Kidney (tissue), 14 donors: Measurements from ENCODE around the gene COL6A5. TPM values are rescaled to one million over a fixed set of nuclear protein-coding genes. Genes with fewer than 3 reads are reported as not detected.
"Not testable (repeated sequence)": the region's sequence is repeated elsewhere in the genome, so short reads cannot be mapped to it uniquely, and the experiment has no call there.

Experiments used
- DNase-seq, 5 donors: peaks; one replicate each; pipeline ENCODE4 v3.0.0-alpha.2; 2013 to 2020
- FAIRE-seq: peaks from 2 replicates; lab custom pipeline; 2012; peaks lifted over from hg19 to GRCh38; lab: Jason Lieb, UNC
- H3K27ac ChIP-seq, 2 donors: one replicate each; pipeline ENCODE4 v1.7.0; 2013; ENCODE audit warnings: low read depth in 2 of 2, low read length in 2 of 2, inconsistent platforms in 1 of 2
- H3K27me3 ChIP-seq: one replicate; pipeline ENCODE4 v1.7.1; 2013; ENCODE audit warnings: low read length, inconsistent platforms; ENCODE audit not compliant: control insufficient read depth, insufficient read depth
- H3K36me3 ChIP-seq, 3 donors: one replicate each; pipeline versions ENCODE4 v1.7.0 to v1.7.1; 2013; ENCODE audit warnings: low read length in 3 of 3, control low read depth in 1 of 3, inconsistent platforms in 1 of 3; ENCODE audit not compliant: insufficient read depth in 3 of 3, control insufficient read depth in 2 of 3
- H3K4me1 ChIP-seq, 3 donors: one replicate each; pipeline versions ENCODE4 v1.7.0 to v1.7.1; 2013; ENCODE audit warnings: low read length in 3 of 3, inconsistent platforms in 1 of 3, low read depth in 1 of 3; ENCODE audit not compliant: control insufficient read depth in 2 of 3, insufficient read depth in 2 of 3
- H3K4me3 ChIP-seq, 3 donors: one replicate each; pipeline versions ENCODE4 v1.7.0 to v1.8.1; 2013; ENCODE audit warnings: low read length in 3 of 3, control low read depth in 1 of 3, inconsistent platforms in 1 of 3
- H3K9ac ChIP-seq, 3 donors: one replicate each; pipeline versions ENCODE4 v1.7.0 to v1.7.1; 2013; ENCODE audit warnings: low read length in 3 of 3, control low read depth in 1 of 3, inconsistent platforms in 1 of 3
- H3K9me3 ChIP-seq, 3 donors: one replicate each; pipeline versions ENCODE4 v1.7.0 to v1.7.1; 2013; ENCODE audit warnings: low read length in 3 of 3, control low read depth in 1 of 3, inconsistent platforms in 1 of 3; ENCODE audit not compliant: control insufficient read depth in 2 of 3, insufficient read depth in 1 of 3
- intact Hi-C: fragments of 100-400 bp; cut with DNase I; formaldehyde crosslinking; loops from one replicate; pipeline ENCODE4 v1.11.1; 2022
- polyA plus RNA-seq: library from polyadenylated mRNA; stranded (reverse); fragments of 350-450 nt; fragmentation: Illumina TruSeq; extraction: RNeasy Lipid Tissue Mini Kit (QIAGEN cat#74804); gene quantifications from one replicate; pipeline ENCODE4 v1.2.3, GENCODE V29; 2014; ENCODE audit warnings: low read depth, low replicate concordance; ENCODE audit not compliant: insufficient read depth
- total RNA-seq: library from RNA; stranded (reverse); fragmentation: NEBNext Ultra II Directional; extraction: Animal tissue kit (Norgen Biotek cat#: 25700); gene quantifications from one replicate; pipeline ENCODE4 v1.2.1, GENCODE V29; 2021
- TF ChIP-seq, protein P1 (sequence below): IDR thresholded peaks from 3 replicates; pipeline ENCODE4 v1.5.1; 2012; ENCODE audit warnings: mild to moderate bottlenecking, moderate library complexity, borderline replicate concordance; ENCODE audit not compliant: insufficient read depth; ENCODE audit errors: extremely low read depth
- donor health status: control.
- donor health status: control.
- donor health status: control.
- donor health status: control.
- donor health status: control.
- donor health status: DM: yes; HTN: yes; CAD: no.
- donor health status: Normal renal cell carcinoma (clear cell type).

COL6A5 gene
- total and polyA plus RNA-seq, 2 donors from 2014 or later = 0.41 TPM; not detected in 1

DNA sequence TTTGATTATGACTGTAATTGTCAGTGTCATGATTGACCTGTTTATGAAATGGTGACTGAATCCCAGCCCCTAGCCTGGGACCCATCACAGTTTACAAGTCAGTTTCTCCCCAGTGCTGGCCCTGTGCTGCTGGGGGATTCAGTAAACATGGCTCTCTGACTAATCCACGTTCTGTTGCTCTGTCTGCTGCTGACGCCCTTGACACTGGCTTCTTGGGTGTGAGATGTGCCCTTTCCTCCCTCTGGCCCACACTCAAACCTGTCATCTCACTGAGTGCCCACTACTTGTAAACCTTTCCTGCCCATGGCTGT lies 84.2 kb downstream of the COL6A5 start:
- Histone ChIP-seq H3K36me3 (no peaks in the 10 kb centered on the region), H3K4me1 (no peaks in the 10 kb centered on the region), H3K9me3 (no peaks in the 10 kb centered on the region), H3K4me3 (no peak overlapping the region), H3K27me3 (no peaks in the 10 kb centered on the region), H3K9ac (no peak overlapping the region), H3K27ac (no peak overlapping the region)
- DNase-seq (no peak), FAIRE-seq (no peak)
- intact Hi-C loops = no loop called here
- TF ChIP-seq, protein P1, sequence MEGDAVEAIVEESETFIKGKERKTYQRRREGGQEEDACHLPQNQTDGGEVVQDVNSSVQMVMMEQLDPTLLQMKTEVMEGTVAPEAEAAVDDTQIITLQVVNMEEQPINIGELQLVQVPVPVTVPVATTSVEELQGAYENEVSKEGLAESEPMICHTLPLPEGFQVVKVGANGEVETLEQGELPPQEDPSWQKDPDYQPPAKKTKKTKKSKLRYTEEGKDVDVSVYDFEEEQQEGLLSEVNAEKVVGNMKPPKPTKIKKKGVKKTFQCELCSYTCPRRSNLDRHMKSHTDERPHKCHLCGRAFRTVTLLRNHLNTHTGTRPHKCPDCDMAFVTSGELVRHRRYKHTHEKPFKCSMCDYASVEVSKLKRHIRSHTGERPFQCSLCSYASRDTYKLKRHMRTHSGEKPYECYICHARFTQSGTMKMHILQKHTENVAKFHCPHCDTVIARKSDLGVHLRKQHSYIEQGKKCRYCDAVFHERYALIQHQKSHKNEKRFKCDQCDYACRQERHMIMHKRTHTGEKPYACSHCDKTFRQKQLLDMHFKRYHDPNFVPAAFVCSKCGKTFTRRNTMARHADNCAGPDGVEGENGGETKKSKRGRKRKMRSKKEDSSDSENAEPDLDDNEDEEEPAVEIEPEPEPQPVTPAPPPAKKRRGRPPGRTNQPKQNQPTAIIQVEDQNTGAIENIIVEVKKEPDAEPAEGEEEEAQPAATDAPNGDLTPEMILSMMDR = no peak

DNA sequence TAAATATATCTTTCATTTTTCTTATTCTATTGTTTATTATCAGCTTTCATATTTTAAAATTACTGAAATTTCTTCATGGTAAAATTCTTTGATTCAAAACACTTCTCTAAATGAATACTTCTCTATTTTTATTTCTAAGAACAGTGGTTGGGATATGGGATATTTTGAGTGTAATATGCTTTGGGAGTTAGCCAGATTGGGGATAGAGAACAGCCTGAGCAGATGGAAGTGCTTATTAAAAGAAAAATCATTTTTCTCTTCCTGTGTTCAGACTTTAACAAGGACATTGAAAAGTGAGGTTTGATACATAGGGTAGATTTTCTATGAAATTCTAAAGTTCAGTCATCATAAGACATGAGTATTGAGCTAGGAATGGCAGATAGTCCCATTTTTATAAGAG lies 84.8 kb downstream of the COL6A5 start:
- TF ChIP-seq, protein P1 = no peak
- intact Hi-C loops = no loop called here
- no peak overlapping the region for H3K4me3 ChIP-seq
- DNase-seq = no peak
- no peak overlapping the region for H3K27ac ChIP-seq
- no peaks in the 10 kb centered on the region for H3K36me3 ChIP-seq
- FAIRE-seq = no peak
- H3K9me3 ChIP-seq = no peaks in the 10 kb centered on the region
- no peak overlapping the region for H3K9ac ChIP-seq
- no peaks in the 10 kb centered on the region for H3K27me3 ChIP-seq
- no peaks in the 10 kb centered on the region for H3K4me1 ChIP-seq

DNA sequence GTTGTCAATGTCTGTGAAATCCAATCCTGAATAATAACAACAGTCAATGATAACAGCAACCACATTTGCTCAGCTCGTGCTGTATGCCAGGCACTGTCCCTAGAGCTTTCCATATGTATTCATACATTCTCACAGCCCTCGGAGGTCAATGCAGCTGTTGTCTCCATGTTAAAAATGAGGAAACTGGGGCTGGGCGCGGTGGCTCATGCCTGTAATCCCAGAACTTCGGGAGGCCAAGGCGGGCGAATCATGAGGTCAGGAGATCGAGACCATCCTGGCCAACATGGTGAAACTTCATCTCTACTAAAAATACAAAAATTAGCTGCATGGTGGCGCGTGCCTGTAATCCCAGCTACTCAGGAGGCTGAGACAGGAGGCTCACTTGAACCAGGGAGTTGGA lies 86.6 kb downstream of the COL6A5 start:
- H3K27me3 ChIP-seq, H3K9me3 ChIP-seq, intact Hi-C loops, FAIRE-seq, H3K36me3 ChIP-seq, H3K4me3 ChIP-seq, DNase-seq, H3K27ac ChIP-seq, H3K9ac ChIP-seq, H3K4me1 ChIP-seq: not testable (repeated sequence)

DNA sequence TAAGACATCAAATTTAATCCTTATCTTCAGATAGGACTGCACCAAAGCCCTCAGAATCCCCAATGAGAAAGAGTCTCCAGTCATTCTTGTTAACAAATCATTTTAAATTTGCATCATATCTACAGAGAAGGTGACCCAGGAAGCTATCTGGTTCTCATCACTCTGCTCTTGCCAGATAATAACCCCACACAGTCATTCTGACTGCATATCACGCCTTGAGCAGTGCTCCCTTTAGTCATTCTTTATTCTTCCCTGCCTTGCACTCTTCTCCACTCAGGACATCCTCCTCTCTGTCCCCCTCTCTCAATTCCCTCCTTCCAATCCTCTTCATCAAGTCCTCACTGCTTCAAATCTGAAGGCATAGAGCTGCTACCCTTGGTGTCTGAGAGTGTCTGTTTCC lies 87.8 kb downstream of the COL6A5 start:
- Histone ChIP-seq H3K27me3 (no peaks in the 10 kb centered on the region), H3K27ac (no peak overlapping the region), H3K36me3 (no peaks in the 10 kb centered on the region), H3K4me3 (no peak overlapping the region), H3K4me1 (no peaks in the 10 kb centered on the region), H3K9ac (no peak overlapping the region), H3K9me3 (no peaks in the 10 kb centered on the region)
- DNase-seq = no peak
- FAIRE-seq = no peak
- intact Hi-C loops = no loop called here
- TF ChIP-seq, protein P1 = no peak
